NCI-H69 (cell line): ENCODE results near the gene FAM120C.

Source experiments
- DNase-seq: peaks from one replicate; lab custom pipeline; 2025; lab: John Stamatoyannopoulos, UW

FAM120C gene

GRCh38 chrX:54171091-54171490 lies 12.0 kb downstream of the FAM120C start:
- DNase-seq, result no peak

DNA sequence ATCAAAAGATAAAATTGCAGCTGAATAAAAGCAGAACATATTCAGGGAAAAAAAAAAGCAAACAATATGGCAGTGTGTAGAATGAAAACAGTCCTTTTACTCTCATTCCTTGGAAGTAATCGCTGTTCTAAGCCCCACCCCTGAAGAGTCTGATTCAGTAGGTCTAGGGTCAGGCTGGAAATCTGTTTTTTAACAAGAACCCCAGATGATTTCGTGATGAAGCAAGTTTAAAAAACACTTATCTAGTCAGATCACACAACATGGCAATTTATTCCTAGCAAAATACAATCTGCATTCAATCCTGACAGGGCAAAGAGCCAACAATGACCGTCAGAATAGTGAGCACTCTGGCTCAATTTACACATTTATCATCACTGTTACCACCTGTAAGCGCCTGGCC lies 16.1 kb downstream of the FAM120C start:
- DNase-seq, result peak; percentile 43

DNA sequence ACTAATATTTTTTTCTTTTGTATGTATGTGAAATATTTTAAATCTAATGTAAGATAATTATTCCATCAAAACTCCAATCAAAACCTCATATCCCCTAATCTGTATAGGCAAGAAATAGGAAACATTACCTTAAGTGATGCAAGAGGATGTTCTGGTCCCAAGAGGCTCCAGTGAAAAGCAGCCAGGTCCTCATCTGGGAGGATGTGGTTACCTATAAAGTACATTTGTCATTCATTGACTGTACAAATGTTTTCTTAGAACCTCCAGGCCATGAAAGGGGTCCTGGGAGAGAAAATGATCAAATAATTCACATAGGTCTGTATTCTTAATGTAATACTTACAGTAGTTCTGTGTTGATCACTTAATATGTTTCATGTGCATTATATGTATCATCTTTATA lies 25.5 kb downstream of the FAM120C start:
- no peak for DNase-seq

GRCh38 chrX:54134269-54134668 lies 48.8 kb downstream of the FAM120C start:
- DNase-seq, result no peak

DNA sequence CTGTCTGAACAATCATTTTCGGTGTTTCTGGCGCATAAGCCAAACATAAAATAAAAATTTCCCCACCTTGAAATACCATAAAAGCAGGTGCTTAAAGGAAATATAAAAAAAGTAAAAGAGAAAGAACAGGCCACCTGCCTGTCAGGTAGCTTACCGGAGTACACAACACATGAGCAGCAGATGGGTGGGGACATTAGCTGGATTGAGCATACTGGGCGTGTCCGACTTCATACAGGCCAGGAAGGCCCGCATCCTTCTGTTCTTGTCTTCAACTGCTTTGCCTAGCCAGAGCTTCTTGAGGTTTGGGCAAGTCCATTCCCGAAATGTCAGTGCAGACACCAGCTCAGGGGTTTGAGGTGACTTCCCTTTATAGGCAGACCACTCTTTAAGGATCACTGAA lies 66.7 kb downstream of the FAM120C start:
- DNase-seq, result no peak

- DNase-seq, result no peak
These were observed 89.5 kb downstream of the FAM120C start for GRCh38 chrX:54093571-54093970.

DNA sequence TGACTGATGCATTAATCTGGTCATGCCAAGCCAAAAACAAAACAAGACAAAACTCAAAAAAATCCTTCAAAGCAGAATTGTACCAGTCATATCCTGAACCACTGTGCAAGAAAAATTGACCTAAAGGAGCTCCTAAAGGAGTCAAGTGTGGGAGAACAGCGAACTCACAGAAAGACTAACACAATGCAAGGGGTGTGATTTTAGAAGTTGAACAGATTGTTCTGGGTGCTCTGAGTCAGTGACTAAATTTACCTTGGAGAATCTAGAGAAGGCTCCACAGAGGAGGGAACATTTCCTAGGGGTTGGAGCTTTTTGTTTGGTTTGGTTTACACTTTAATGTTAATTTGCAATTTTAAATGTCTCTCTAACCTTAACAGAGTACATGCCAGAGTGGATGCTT lies 89.9 kb downstream of the FAM120C start:
- no peak for DNase-seq

GRCh38 chrX:54090880-54091279 lies 92.2 kb downstream of the FAM120C start:
- no peak for DNase-seq

- no peak for DNase-seq
These were observed 93.9 kb downstream of the FAM120C start for GRCh38 chrX:54089191-54089590.

DNA sequence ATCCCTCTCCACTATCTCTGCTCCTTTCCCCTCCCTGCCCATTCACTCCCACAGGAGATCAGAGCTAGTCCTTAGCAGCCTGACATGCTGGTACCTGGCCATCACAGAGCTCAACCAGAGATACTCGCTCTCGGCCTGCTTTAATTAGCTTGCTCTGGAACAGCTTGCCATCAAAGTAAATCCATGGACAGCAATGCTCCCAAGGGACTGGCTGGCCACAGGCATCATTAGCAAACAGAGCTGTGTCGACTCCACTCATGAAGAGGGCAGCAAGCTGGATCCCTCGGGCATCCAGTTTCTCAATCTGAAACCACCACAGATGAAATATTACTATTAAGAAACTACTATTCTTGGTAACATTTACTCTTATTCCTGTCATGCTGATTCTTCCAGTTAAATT lies 95.4 kb downstream of the FAM120C start:
- DNase-seq, result peak; percentile 39

- DNase-seq, result no peak
These were observed 97.4 kb downstream of the FAM120C start for GRCh38 chrX:54085666-54086065.

- no peak for DNase-seq
These were observed 106.2 kb downstream of the FAM120C start for GRCh38 chrX:54076903-54077302.

- no peak for DNase-seq
These were observed 108.2 kb downstream of the FAM120C start for GRCh38 chrX:54074826-54075225.

- no peak for DNase-seq
These were observed 115.3 kb downstream of the FAM120C start for GRCh38 chrX:54067766-54068165.

DNA sequence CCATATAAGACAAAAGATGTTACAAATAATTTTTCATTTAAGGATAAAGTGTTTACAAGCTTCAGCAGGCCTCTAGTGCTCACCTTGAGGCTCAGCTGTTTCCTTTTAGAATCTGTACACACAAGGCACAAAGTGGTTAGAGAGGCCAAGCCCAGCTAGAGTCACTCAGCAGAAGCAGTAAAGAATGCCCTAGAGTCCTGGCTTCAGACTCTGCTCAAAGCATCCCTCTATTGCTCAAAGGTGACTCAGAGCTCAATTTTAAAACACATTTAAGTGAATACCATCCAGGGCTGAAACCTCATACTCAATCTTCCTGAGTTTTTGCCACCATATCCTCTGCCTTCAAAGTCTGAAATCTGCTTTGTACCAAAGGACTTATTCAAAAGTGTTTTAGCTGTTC lies 116.2 kb downstream of the FAM120C start:
- no peak for DNase-seq

DNA sequence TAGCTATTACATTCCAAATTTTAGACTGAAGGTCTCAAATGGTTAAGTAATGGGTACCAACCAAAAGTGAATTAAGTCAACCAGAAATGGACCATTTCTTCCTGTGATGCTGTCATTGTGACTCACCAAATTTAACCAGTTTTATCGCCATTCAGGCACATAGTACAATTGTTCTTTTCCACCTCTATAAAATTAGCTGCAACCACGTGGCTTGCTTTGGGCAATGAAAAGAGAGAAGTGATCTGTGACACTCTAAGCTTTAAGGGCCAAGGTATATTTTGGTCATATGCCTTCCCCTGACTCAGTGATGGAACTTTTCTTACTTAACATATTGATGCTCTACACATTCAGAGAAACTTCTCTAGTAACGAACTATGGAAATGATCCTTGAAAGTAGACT lies 118.5 kb downstream of the FAM120C start:
- no peak for DNase-seq

DNA sequence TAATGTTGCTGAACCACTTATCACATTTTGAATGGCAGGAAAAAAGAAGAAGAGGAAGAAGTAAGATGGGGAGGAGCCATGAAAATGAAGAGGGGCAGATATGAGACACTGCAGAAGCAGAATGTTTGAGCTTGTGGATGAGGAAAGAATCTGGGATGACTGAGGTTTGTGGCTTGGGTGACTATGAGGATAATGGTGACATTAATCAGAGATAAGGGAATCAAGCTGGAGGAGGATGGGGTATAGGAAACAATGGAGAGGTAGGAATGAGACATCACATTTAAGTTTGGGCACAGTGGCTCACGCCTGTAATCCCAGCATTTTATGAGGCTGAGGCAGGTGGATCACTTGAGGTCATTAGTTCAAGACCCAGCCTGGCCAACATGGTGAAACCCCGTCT lies 119.7 kb downstream of the FAM120C start:
- DNase-seq, result no peak

DNA sequence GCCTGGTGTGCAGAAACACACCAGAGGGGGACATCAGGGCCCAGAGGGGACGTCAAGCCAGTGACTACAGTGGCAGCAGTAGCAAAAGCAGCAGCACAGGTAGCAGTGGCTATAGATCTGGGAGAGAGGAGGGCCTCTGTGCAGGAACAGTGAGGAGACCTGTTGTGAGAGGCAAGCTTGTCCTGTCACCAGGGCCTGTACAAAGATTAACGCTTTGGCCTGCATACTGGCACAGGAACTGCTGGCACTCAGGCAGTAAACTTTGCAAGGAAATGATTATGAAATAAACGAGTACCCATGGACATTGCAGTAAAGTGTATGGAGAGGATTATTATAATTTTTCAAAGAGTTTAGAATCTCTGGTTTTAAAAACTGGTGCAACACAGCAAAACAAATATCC lies 133.3 kb downstream of the FAM120C start:
- no peak for DNase-seq

GRCh38 chrX:54048412-54048811 lies 134.6 kb downstream of the FAM120C start:
- DNase-seq, result peak; percentile 21

GRCh38 chrX:54045563-54046228 lies 137.4 kb downstream of the FAM120C start:
- DNase-seq, result peak; percentile 89

GRCh38 chrX:54044877-54045338 lies 138.1 kb downstream of the FAM120C start:
- DNase-seq, result peak; percentile 88

DNA sequence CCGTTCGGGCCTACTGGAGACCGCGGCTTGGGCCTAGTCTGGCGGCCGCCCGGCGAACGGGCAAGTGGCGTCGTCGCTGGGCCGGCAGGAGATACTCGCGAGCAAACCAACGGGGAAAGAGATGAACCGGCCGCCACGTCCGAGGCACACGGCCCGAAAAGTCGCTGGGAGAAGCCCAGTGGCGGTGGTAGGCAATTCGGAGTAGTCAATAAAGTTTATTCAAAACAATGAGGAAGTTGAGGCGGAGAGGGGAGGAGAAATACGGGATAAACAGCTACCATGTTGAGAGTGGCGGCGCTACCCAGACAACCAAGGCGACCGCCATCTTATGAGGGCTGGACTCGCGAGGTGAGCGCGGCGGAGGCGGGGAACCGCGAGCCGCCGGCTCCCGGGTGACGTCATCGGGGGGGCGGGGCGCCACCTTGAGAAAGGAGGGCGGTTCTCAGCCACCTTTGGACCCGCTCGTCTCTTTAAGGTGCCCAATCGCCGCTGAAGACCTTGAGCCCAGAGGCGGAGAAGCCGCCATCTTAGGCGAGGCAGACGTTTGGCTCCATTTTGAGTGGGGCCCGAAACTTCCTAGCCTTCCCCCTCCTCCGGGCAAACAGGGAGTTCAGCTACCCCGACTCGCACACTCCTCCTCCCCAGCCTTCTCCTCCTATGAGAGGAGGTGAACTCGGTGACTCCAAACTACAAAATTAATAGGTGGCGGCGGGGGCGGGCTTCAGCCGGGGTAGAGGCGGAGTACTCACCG lies 138.8 kb downstream of the FAM120C start, which contains the start of gene PHF8:
Gene PHF8, minus strand, starts transcription at position 348 of the 751 bp plus-strand sequence. CDS start 1,745 bp downstream, outside the sequence.
- peak; percentile 97 for DNase-seq

GRCh38 chrX:54043541-54044125 lies 139.4 kb downstream of the FAM120C start:
- peak; percentile 77 for DNase-seq
